Measurements from ENCODE around the gene GMPPA. TPM values are rescaled to one million over a fixed set of nuclear protein-coding genes. Genes with fewer than 3 reads are reported as not detected.
A peak's percentile ranks its signal among the peaks of the same experiment; 100 is the strongest.

Gene GMPPA
- total RNA-seq, 1 experiment from 2014 or later, result 51.9 TPM

DNA sequence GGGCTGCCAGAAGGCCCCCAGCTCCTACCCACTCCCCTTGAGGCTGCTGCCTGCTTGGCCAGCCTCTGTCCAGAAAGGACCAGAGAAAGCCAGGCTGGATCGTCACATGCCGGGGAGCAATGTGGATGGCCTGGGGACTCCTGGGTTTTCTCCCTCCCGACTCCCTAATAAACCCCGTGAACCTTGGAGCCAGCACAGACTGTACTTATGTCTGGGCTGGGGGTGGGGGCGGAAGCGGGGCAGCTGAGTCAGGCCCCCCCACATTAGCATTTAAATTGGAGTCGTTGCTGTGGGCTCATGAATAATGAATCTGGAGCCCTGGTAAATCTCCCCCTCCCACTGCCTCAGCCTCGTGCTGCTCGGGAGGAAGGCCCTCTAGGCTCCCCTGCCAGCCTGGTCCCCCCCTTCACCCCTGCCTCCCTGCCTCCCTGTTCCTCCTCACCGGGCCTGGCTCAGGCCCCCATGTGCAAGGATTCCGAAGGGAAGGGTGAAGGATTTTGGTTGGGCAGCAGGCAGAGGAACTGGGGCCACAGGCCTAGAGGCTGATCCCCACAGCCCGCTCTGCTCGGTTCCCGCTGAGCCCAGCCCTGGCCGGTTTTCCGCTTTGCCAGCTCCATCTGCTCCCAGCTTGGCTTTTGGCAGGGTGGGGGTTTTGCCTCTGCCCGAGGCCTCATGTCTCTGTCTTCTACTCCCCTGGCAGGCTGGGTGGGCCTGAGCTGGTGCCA, 8.3 kb downstream of the GMPPA start (continued):
- TF ChIP-seq FOXP1 (CRISPR knock-in tag; IDR thresholded peaks at IDR 0.05; ENCODE audit: borderline replicate concordance), result peak; percentile 35; the same call in 1 of the 2 replicates

DNA sequence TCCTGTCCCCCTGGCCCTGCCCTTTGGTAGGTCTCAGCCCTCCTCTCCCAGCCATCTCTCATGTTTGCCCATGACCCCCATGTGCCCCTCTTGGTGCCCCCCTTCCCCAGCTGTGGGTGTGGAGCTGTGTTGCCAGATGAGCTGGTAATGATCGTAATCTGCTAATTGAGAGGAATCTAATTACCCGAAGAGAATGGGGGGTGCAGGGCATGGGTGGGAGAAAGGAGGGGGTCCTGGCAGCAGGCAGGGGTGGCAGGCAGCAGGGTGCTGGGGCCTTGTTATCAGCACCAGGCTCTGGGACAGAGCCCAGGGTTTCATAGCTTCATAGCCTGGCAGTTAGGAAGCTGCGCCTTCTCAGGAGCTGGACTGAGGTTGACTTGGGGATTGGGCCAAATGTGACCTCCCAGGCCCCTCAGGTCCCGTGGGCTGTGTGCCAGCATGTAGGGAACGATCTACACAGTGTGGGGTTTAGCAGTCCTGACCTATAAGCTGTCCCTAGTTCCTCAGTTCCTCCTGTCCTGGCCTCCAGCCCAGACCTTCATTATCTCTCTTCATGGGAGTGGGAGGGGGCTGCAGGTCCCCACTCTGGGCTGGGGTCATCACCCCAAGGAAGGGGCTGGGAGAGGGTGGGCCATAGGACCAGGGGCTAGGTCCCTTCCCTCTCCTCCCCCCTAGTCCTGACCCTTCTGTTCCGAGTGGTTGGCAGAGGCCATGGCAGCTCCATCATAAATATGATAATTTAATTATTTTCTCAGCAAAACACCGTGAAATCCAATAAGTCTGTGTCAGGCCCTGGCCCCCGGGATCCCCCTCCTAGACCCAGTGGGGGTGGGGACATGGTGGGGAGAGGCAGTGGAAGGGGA, 9.1 kb downstream of the GMPPA start:
- Mint-ChIP-seq H3K4me1 (peaks cover 60% of the 10 kb centered on the region), H3K9me3 (no peaks in the 10 kb centered on the region), H3K4me3 (peak overlapping the region; percentile 22; the same call in 1 of the 2 replicates), H3K27ac (peak overlapping the region; percentile 89), H3K27me3 (ENCODE audit: low read depth) (peaks cover 22% of the 10 kb centered on the region), H3K36me3 (peaks cover 14% of the 10 kb centered on the region)
- DNase-seq (ENCODE audit: low spot score) (no peak), ATAC-seq (no peak)
- ChIA-PET POLR2A (interaction anchor here (1.0 to 2.5 kb wide), 5 partner anchors 10 to 230 kb away, joined by 3 to 19 read pairs (median 4); partner anchors contain the start of genes CHPF, GMPPA and TMEM198), CTCF (interaction anchor here (0.6 to 41.3 kb wide), 12 partner anchors 12 to 230 kb away, joined by 3 to 2316 read pairs (median 10); partner anchors contain the start of genes DES, GMPPA and SPEG)
- TF ChIP-seq FOXP4 (CRISPR knock-in tag; IDR thresholded peaks at IDR 0.05) (no peak), SMAD4 (CRISPR knock-in tag; IDR thresholded peaks at IDR 0.05) (no peak), STAT6 (CRISPR knock-in tag; conservative IDR thresholded peaks at IDR 0.05; ENCODE audit: low read depth) (0 out of 2 replicates have a peak, but pooled peaks have one; percentile 2), RELA (CRISPR knock-in tag; IDR thresholded peaks at IDR 0.05; ENCODE audit: borderline replicate concordance) (no peak)
- TF ChIP-seq, protein P1, sequence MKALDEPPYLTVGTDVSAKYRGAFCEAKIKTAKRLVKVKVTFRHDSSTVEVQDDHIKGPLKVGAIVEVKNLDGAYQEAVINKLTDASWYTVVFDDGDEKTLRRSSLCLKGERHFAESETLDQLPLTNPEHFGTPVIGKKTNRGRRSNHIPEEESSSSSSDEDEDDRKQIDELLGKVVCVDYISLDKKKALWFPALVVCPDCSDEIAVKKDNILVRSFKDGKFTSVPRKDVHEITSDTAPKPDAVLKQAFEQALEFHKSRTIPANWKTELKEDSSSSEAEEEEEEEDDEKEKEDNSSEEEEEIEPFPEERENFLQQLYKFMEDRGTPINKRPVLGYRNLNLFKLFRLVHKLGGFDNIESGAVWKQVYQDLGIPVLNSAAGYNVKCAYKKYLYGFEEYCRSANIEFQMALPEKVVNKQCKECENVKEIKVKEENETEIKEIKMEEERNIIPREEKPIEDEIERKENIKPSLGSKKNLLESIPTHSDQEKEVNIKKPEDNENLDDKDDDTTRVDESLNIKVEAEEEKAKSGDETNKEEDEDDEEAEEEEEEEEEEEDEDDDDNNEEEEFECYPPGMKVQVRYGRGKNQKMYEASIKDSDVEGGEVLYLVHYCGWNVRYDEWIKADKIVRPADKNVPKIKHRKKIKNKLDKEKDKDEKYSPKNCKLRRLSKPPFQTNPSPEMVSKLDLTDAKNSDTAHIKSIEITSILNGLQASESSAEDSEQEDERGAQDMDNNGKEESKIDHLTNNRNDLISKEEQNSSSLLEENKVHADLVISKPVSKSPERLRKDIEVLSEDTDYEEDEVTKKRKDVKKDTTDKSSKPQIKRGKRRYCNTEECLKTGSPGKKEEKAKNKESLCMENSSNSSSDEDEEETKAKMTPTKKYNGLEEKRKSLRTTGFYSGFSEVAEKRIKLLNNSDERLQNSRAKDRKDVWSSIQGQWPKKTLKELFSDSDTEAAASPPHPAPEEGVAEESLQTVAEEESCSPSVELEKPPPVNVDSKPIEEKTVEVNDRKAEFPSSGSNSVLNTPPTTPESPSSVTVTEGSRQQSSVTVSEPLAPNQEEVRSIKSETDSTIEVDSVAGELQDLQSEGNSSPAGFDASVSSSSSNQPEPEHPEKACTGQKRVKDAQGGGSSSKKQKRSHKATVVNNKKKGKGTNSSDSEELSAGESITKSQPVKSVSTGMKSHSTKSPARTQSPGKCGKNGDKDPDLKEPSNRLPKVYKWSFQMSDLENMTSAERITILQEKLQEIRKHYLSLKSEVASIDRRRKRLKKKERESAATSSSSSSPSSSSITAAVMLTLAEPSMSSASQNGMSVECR (CRISPR knock-in tag; IDR thresholded peaks at IDR 0.05; ENCODE audit: borderline replicate concordance), result 0 out of 2 replicates have a peak, but pooled peaks have one; percentile 26

GRCh38 chr2:219508444-219508734, 9.7 kb downstream of the GMPPA start:
- Mint-ChIP-seq H3K9me3 (no peaks in the 10 kb centered on the region), H3K27me3 (ENCODE audit: low read depth) (peaks cover 27% of the 10 kb centered on the region), H3K4me1 (peaks cover 65% of the 10 kb centered on the region), H3K4me3 (no peak overlapping the region), H3K36me3 (peaks cover 13% of the 10 kb centered on the region), H3K27ac (no peak overlapping the region)
- DNase-seq (ENCODE audit: low spot score) (no peak), ATAC-seq (no peak)
- ChIA-PET CTCF (interaction anchor here (0.7 to 41.3 kb wide), 8 partner anchors 11 to 105 kb away, joined by 3 to 2316 read pairs (median 32); partner anchors contain the start of genes DES and GMPPA), POLR2A (interaction anchor here (0.9 to 2.5 kb wide), 2 partner anchors 11 to 12 kb away, joined by 3 to 19 read pairs; partner anchors contain the start of gene GMPPA)
- TF ChIP-seq ATF2 (CRISPR knock-in tag; IDR thresholded peaks at IDR 0.05; ENCODE audit: borderline replicate concordance, low read depth) (no peak), ATF6 (CRISPR knock-in tag; IDR thresholded peaks at IDR 0.05) (no peak), SMAD3 (CRISPR knock-in tag; IDR thresholded peaks at IDR 0.05; ENCODE audit: borderline replicate concordance) (no peak)
